ENCODE data around the gene BRSK2.

- TF ChIP-seq CTCF (IDR thresholded peaks at IDR 0.05; ENCODE audit: insufficient read depth, low read depth, low read length) (no peak), EZH2 (IDR thresholded peaks at IDR 0.05; ENCODE audit: insufficient read depth, low read length) (no peak)
Observed at GRCh38 chr11:1397862-1398527, 8.3 kb downstream of the BRSK2 start.
